GM23338 (cell line): ENCODE measurements around the gene TRAM2. TPM values are rescaled to one million over a fixed set of nuclear protein-coding genes. Genes with fewer than 3 reads are reported as not detected.

Experiments used
- ATAC-seq: fragments of 200-7000 bp; cut with Tn5 transposase; 3 replicates; pipeline ENCODE4 v1.9.1; 2020
- DNase-seq: peaks from one replicate; pipeline ENCODE4 v3.0.0-alpha.2; 2015; ENCODE audit warnings: low spot score
- H2AFZ ChIP-seq: fragments of 200-600 bp; sonication (generic); 2 replicates; pipeline ENCODE4 v1.8.0; 2016; ENCODE audit warnings: antibody characterized with exemption, mild to moderate bottlenecking, moderate library complexity
- H3F3A ChIP-seq: fragments of 200-600 bp; sonication (generic); replicated peaks from 2 replicates; pipeline ENCODE4 v1.8.0; 2017; ENCODE audit warnings: antibody characterized with exemption, mixed run types, low read depth
- H3K27ac ChIP-seq: fragments of 200-600 bp; sonication (generic); 2 replicates; pipeline ENCODE4 v1.6.1; 2016; ENCODE audit warnings: low read depth
- H3K27me3 ChIP-seq: fragments of 200-600 bp; sonication (generic); 2 replicates; pipeline ENCODE4 v1.8.0; 2016; ENCODE audit warnings: mild to moderate bottlenecking, mixed run types, moderate library complexity; ENCODE audit not compliant: insufficient read depth
- H3K36me3 ChIP-seq: fragments of 200-600 bp; sonication (generic); 2 replicates; pipeline ENCODE4 v1.8.0; 2016; ENCODE audit warnings: mild to moderate bottlenecking; ENCODE audit not compliant: insufficient read depth
- H3K4me1 ChIP-seq: fragments of 200-600 bp; sonication (generic); 2 replicates; pipeline ENCODE4 v1.8.0; 2016; ENCODE audit warnings: mild to moderate bottlenecking, moderate library complexity; ENCODE audit not compliant: insufficient read depth
- H3K4me2 ChIP-seq: fragments of 200-600 bp; sonication (generic); 2 replicates; pipeline ENCODE4 v1.7.1; 2017; ENCODE audit warnings: mixed run types
- H3K4me3 ChIP-seq: fragments of 200-600 bp; sonication (generic); 2 replicates; pipeline ENCODE4 v1.6.1; 2016; ENCODE audit warnings: mixed run types
- H3K79me2 ChIP-seq: fragments of 200-600 bp; sonication (generic); replicated peaks from 2 replicates; pipeline ENCODE4 v1.8.0; 2017; ENCODE audit warnings: mild to moderate bottlenecking; ENCODE audit not compliant: insufficient read depth
- H3K9me2 ChIP-seq: fragments of 200-600 bp; sonication (generic); 2 replicates; pipeline ENCODE4 v1.8.0; 2017; ENCODE audit not compliant: insufficient read depth
- H4K20me1 ChIP-seq: fragments of 200-600 bp; sonication (generic); replicated peaks from 2 replicates; pipeline ENCODE4 v1.8.0; 2017; ENCODE audit warnings: mild to moderate bottlenecking; ENCODE audit not compliant: insufficient read depth
- H3K27ac Mint-ChIP-seq: 2 replicates; pipeline ENCODE4 v1.8.0; 2020; ENCODE audit warnings: inconsistent platforms, mild to moderate bottlenecking, moderate library complexity, mixed read lengths
- H3K27me3 Mint-ChIP-seq: 3 replicates; pipeline ENCODE4 v1.8.0; 2022; ENCODE audit warnings: low read depth, mild to moderate bottlenecking, moderate library complexity, mixed read lengths, inconsistent platforms; ENCODE audit not compliant: insufficient read depth, poor library complexity
- H3K36me3 Mint-ChIP-seq: 3 replicates; pipeline ENCODE4 v1.8.0; 2021; ENCODE audit warnings: low read depth, mild to moderate bottlenecking, inconsistent platforms, moderate library complexity, mixed read lengths
- H3K4me1 Mint-ChIP-seq: 3 replicates; pipeline ENCODE4 v1.8.0; 2020; ENCODE audit warnings: mild to moderate bottlenecking, inconsistent platforms, mixed read lengths
- H3K4me3 Mint-ChIP-seq: 3 replicates; pipeline ENCODE4 v1.8.0; 2021; ENCODE audit warnings: moderate library complexity, mild to moderate bottlenecking, inconsistent platforms, mixed read lengths
- H3K9me3 Mint-ChIP-seq: 3 replicates; pipeline ENCODE4 v1.8.0; 2020; ENCODE audit warnings: moderate library complexity, mild to moderate bottlenecking, inconsistent platforms, mixed read lengths
- CREB1 ChIP-seq: fragments of 250-450 bp; sonication (Bioruptor Pico); IDR thresholded peaks from 2 replicates; pipeline ENCODE4 v1.5.0; 2020; ENCODE audit warnings: low read depth, mild to moderate bottlenecking, moderate library complexity
- EZH2 ChIP-seq: fragments of 200-600 bp; sonication (generic); IDR thresholded peaks from one replicate; pipeline ENCODE4 v1.8.0; 2017; ENCODE audit warnings: antibody characterized with exemption, mild to moderate bottlenecking, low read depth; ENCODE audit not compliant: unreplicated experiment
- EZH2phosphoT487 ChIP-seq: fragments of 200-600 bp; sonication (generic); IDR thresholded peaks from one replicate; pipeline ENCODE4 v1.8.1; 2018; ENCODE audit warnings: antibody characterized with exemption; ENCODE audit not compliant: unreplicated experiment
- JUNB ChIP-seq: IDR thresholded peaks from one replicate; pipeline ENCODE4 v1.6.1; 2016; ENCODE audit warnings: antibody characterized with exemption; ENCODE audit not compliant: unreplicated experiment
- NANOG ChIP-seq: IDR thresholded peaks from 2 replicates; pipeline ENCODE4 v1.6.1; 2016; ENCODE audit warnings: antibody characterized with exemption, borderline replicate concordance
- POLR2AphosphoS5 ChIP-seq: IDR thresholded peaks from 2 replicates; pipeline ENCODE4 v1.6.1; 2016; ENCODE audit warnings: antibody characterized with exemption, low read depth
- STAT1 ChIP-seq: IDR thresholded peaks from one replicate; pipeline ENCODE4 v1.6.1; 2016; ENCODE audit warnings: antibody characterized with exemption; ENCODE audit not compliant: unreplicated experiment
- ZNF114 ChIP-seq: fragments of 250-450 bp; sonication (Bioruptor Pico); IDR thresholded peaks from 2 replicates; pipeline ENCODE4 v1.5.0; 2020; ENCODE audit warnings: mild to moderate bottlenecking, moderate library complexity
- ZNF331 ChIP-seq: fragments of 250-450 bp; sonication (Bioruptor Pico); IDR thresholded peaks from 2 replicates; pipeline ENCODE4 v1.5.0; 2020; ENCODE audit warnings: low read depth, mild to moderate bottlenecking, moderate library complexity
- polyA plus RNA-seq: library from polyadenylated mRNA; unstranded; fragments of >200 nt; fragmentation: Nextera tagmentation; extraction: Ambion mirVana; gene quantifications from 2 replicates; pipeline ENCODE4 v1.2.1, GENCODE V29; 2016
- total RNA-seq: library from RNA; depleted of rRNA; stranded (reverse); fragments of >200 nt; shearing (Covaris generic); gene quantifications from 2 replicates; pipeline ENCODE4 v1.2.3, GENCODE V29; 2014
- TF ChIP-seq, protein P1 (sequence below): IDR thresholded peaks from one replicate; pipeline ENCODE4 v1.6.1; 2018; ENCODE audit warnings: antibody characterized with exemption; ENCODE audit not compliant: unreplicated experiment
- TF ChIP-seq, protein P2 (sequence below): fragments of 250-450 bp; sonication (Bioruptor Pico); IDR thresholded peaks from 2 replicates; pipeline ENCODE4 v1.5.0; 2020; ENCODE audit warnings: mild to moderate bottlenecking, moderate library complexity
- TF ChIP-seq, protein P3 (sequence below): IDR thresholded peaks from 2 replicates; pipeline ENCODE4 v1.6.1; 2016; ENCODE audit warnings: antibody characterized with exemption
- TF ChIP-seq, protein P4 (sequence below), 2 experiments: fragments of 200-600 bp in 1 of 2; sonication (generic) in 1 of 2; conservative IDR thresholded peaks; 2 replicates each; pipeline versions ENCODE4 v1.5.1 to v1.6.1; 2016 to 2017; ENCODE audit warnings: antibody characterized with exemption in 2 of 2, low read depth in 2 of 2, mild to moderate bottlenecking in 2 of 2, moderate library complexity in 1 of 2

Gene TRAM2
- total and polyA plus RNA-seq, 2 experiments from 2014 or later = 4.0 to 14.0 TPM

DNA sequence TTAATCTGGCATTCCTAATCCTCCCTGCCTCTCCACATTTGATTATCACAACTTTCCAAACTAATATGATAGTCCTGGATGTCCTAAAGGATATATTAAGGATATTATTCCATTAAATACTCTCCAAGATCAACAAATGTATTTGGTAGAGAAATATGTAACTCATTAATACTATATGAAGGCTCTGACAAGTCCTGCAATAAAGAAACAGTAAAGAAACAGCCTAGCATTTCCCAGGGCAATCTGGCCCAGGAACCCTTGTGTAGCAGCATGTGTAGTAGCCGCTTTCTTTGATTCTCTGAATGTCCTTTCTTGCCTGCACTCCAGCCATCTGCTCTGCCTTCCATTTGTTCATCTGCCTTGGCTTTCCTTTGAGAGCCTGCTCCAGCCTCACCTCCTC lies 23.7 kb downstream of the TRAM2 start:
- TF ChIP-seq EZH2 (no peak), CREB1 (CRISPR knock-in tag) (no peak), EZH2phosphoT487 (no peak), NANOG (no peak), ZNF331 (no peak), STAT1 (no peak), POLR2AphosphoS5 (no peak), JUNB (no peak), ZNF114 (CRISPR knock-in tag) (no peak)
- TF ChIP-seq, protein P1, sequence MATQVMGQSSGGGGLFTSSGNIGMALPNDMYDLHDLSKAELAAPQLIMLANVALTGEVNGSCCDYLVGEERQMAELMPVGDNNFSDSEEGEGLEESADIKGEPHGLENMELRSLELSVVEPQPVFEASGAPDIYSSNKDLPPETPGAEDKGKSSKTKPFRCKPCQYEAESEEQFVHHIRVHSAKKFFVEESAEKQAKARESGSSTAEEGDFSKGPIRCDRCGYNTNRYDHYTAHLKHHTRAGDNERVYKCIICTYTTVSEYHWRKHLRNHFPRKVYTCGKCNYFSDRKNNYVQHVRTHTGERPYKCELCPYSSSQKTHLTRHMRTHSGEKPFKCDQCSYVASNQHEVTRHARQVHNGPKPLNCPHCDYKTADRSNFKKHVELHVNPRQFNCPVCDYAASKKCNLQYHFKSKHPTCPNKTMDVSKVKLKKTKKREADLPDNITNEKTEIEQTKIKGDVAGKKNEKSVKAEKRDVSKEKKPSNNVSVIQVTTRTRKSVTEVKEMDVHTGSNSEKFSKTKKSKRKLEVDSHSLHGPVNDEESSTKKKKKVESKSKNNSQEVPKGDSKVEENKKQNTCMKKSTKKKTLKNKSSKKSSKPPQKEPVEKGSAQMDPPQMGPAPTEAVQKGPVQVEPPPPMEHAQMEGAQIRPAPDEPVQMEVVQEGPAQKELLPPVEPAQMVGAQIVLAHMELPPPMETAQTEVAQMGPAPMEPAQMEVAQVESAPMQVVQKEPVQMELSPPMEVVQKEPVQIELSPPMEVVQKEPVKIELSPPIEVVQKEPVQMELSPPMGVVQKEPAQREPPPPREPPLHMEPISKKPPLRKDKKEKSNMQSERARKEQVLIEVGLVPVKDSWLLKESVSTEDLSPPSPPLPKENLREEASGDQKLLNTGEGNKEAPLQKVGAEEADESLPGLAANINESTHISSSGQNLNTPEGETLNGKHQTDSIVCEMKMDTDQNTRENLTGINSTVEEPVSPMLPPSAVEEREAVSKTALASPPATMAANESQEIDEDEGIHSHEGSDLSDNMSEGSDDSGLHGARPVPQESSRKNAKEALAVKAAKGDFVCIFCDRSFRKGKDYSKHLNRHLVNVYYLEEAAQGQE = no peak
- TF ChIP-seq, protein P2, sequence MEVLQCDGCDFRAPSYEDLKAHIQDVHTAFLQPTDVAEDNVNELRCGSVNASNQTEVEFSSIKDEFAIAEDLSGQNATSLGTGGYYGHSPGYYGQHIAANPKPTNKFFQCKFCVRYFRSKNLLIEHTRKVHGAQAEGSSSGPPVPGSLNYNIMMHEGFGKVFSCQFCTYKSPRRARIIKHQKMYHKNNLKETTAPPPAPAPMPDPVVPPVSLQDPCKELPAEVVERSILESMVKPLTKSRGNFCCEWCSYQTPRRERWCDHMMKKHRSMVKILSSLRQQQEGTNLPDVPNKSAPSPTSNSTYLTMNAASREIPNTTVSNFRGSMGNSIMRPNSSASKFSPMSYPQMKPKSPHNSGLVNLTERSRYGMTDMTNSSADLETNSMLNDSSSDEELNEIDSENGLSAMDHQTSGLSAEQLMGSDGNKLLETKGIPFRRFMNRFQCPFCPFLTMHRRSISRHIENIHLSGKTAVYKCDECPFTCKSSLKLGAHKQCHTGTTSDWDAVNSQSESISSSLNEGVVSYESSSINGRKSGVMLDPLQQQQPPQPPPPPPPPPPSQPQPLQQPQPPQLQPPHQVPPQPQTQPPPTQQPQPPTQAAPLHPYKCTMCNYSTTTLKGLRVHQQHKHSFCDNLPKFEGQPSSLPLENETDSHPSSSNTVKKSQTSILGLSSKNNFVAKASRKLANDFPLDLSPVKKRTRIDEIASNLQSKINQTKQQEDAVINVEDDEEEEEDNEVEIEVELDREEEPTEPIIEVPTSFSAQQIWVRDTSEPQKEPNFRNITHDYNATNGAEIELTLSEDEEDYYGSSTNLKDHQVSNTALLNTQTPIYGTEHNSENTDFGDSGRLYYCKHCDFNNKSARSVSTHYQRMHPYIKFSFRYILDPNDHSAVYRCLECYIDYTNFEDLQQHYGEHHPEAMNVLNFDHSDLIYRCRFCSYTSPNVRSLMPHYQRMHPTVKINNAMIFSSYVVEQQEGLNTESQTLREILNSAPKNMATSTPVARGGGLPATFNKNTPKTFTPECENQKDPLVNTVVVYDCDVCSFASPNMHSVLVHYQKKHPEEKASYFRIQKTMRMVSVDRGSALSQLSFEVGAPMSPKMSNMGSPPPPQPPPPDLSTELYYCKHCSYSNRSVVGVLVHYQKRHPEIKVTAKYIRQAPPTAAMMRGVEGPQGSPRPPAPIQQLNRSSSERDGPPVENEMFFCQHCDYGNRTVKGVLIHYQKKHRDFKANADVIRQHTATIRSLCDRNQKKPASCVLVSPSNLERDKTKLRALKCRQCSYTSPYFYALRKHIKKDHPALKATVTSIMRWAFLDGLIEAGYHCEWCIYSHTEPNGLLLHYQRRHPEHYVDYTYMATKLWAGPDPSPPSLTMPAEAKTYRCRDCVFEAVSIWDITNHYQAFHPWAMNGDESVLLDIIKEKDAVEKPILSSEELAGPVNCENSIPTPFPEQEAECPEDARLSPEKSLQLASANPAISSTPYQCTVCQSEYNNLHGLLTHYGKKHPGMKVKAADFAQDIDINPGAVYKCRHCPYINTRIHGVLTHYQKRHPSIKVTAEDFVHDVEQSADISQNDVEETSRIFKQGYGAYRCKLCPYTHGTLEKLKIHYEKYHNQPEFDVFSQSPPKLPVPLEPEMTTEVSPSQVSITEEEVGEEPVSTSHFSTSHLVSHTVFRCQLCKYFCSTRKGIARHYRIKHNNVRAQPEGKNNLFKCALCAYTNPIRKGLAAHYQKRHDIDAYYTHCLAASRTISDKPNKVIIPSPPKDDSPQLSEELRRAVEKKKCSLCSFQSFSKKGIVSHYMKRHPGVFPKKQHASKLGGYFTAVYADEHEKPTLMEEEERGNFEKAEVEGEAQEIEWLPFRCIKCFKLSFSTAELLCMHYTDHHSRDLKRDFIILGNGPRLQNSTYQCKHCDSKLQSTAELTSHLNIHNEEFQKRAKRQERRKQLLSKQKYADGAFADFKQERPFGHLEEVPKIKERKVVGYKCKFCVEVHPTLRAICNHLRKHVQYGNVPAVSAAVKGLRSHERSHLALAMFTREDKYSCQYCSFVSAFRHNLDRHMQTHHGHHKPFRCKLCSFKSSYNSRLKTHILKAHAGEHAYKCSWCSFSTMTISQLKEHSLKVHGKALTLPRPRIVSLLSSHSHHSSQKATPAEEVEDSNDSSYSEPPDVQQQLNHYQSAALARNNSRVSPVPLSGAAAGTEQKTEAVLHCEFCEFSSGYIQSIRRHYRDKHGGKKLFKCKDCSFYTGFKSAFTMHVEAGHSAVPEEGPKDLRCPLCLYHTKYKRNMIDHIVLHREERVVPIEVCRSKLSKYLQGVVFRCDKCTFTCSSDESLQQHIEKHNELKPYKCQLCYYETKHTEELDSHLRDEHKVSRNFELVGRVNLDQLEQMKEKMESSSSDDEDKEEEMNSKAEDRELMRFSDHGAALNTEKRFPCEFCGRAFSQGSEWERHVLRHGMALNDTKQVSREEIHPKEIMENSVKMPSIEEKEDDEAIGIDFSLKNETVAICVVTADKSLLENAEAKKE (CRISPR knock-in tag) = no peak
- TF ChIP-seq, protein P3, sequence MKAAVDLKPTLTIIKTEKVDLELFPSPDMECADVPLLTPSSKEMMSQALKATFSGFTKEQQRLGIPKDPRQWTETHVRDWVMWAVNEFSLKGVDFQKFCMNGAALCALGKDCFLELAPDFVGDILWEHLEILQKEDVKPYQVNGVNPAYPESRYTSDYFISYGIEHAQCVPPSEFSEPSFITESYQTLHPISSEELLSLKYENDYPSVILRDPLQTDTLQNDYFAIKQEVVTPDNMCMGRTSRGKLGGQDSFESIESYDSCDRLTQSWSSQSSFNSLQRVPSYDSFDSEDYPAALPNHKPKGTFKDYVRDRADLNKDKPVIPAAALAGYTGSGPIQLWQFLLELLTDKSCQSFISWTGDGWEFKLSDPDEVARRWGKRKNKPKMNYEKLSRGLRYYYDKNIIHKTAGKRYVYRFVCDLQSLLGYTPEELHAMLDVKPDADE = no peak
- TF ChIP-seq, protein P4, sequence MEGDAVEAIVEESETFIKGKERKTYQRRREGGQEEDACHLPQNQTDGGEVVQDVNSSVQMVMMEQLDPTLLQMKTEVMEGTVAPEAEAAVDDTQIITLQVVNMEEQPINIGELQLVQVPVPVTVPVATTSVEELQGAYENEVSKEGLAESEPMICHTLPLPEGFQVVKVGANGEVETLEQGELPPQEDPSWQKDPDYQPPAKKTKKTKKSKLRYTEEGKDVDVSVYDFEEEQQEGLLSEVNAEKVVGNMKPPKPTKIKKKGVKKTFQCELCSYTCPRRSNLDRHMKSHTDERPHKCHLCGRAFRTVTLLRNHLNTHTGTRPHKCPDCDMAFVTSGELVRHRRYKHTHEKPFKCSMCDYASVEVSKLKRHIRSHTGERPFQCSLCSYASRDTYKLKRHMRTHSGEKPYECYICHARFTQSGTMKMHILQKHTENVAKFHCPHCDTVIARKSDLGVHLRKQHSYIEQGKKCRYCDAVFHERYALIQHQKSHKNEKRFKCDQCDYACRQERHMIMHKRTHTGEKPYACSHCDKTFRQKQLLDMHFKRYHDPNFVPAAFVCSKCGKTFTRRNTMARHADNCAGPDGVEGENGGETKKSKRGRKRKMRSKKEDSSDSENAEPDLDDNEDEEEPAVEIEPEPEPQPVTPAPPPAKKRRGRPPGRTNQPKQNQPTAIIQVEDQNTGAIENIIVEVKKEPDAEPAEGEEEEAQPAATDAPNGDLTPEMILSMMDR (conservative IDR thresholded peaks at IDR 0.05; ENCODE audit: low read depth in 2 of 2) = no peak
- DNase-seq (no peak), ATAC-seq (no peak)
- H3K4me3 Mint-ChIP-seq = no peak overlapping the region
- H2AFZ ChIP-seq = no peak overlapping the region
- H3K27ac Mint-ChIP-seq = no peak overlapping the region
- 0 out of 2 replicates have a peak, but pooled peaks cover 11% of the 10 kb centered on the region for H3F3A ChIP-seq
- no peak overlapping the region for H3K4me2 ChIP-seq
- no peaks in the 10 kb centered on the region for H3K9me2 ChIP-seq
- no peaks in the 10 kb centered on the region for H3K27me3 ChIP-seq
- H3K27ac ChIP-seq = no peak overlapping the region
- no peaks in the 10 kb centered on the region for H3K27me3 Mint-ChIP-seq
- H3K9me3 Mint-ChIP-seq = no peaks in the 10 kb centered on the region
- peaks cover 32% of the 10 kb centered on the region for H3K4me1 ChIP-seq
- no peak overlapping the region for H3K4me3 ChIP-seq
- H3K79me2 ChIP-seq = peaks cover 70% of the 10 kb centered on the region
- no peaks in the 10 kb centered on the region for H3K36me3 ChIP-seq
- no peaks in the 10 kb centered on the region for H3K36me3 Mint-ChIP-seq
- peaks cover 46% of the 10 kb centered on the region for H3K4me1 Mint-ChIP-seq
- H4K20me1 ChIP-seq = peaks cover 3% of the 10 kb centered on the region
